Upper lobe of right lung (tissue), 1 donor: ENCODE measurements around the gene HOXB8. TPM values are rescaled to one million over a fixed set of nuclear protein-coding genes. Genes with fewer than 3 reads are reported as not detected.

Experiments used
- ATAC-seq: fragments of 200-7000 bp; cut with Tn5 transposase; one replicate; pipeline ENCODE4 v1.9.1; 2020; ENCODE audit warnings: mild to moderate bottlenecking, moderate library complexity
- DNase-seq: peaks from one replicate; pipeline ENCODE4 v3.0.0-alpha.2; 2020
- H3K27ac ChIP-seq: fragments of 200-600 bp; one replicate; pipeline ENCODE4 v1.8.0; 2022
- H3K27me3 ChIP-seq: fragments of 200-600 bp; one replicate; pipeline ENCODE4 v1.8.0; 2022; ENCODE audit warnings: mild to moderate bottlenecking
- H3K36me3 ChIP-seq: fragments of 200-600 bp; one replicate; pipeline ENCODE4 v1.8.0; 2022
- H3K4me1 ChIP-seq: fragments of 200-600 bp; one replicate; pipeline ENCODE4 v1.8.0; 2022
- H3K4me3 ChIP-seq: fragments of 200-600 bp; one replicate; pipeline ENCODE4 v1.8.0; 2022; ENCODE audit warnings: mild to moderate bottlenecking
- H3K9me3 ChIP-seq: fragments of 200-600 bp; one replicate; pipeline ENCODE4 v1.8.0; 2022
- CTCF ChIP-seq: fragments of 200-600 bp; IDR thresholded peaks from one replicate; pipeline ENCODE4 v1.8.0; 2022; ENCODE audit warnings: antibody characterized with exemption
- intact Hi-C: fragments of 100-400 bp; cut with DNase I; formaldehyde crosslinking; loops from one replicate; pipeline ENCODE4 v1.11.0; 2022
- total RNA-seq: library from RNA; stranded (reverse); fragmentation: NEBNext Ultra II Directional; extraction: Animal tissue kit (Norgen Biotek cat#: 25700); gene quantifications from one replicate; pipeline ENCODE4 v1.2.1, GENCODE V29; 2021
- donor health status: DM: no; HTN: yes; CAD: no; lungs with severe emphysema.

Gene HOXB8
- total RNA-seq, 1 donor from 2014 or later: 1.0 TPM

- intact Hi-C loops: no loop called here
- Histone ChIP-seq H3K27ac (no peak overlapping the region), H3K4me1 (peaks cover 15% of the 10 kb centered on the region), H3K9me3 (no peaks in the 10 kb centered on the region), H3K36me3 (no peaks in the 10 kb centered on the region), H3K4me3 (no peak overlapping the region), H3K27me3 (peaks cover 100% of the 10 kb centered on the region)
- DNase-seq (no peak), ATAC-seq (no peak)
- no peak for TF ChIP-seq CTCF
Measured at GRCh38 chr17:48630009-48630924, 15.2 kb upstream of the HOXB8 start.

GRCh38 chr17:48629411-48629759, 14.3 kb upstream of the HOXB8 start:
- Histone ChIP-seq H3K36me3 (no peaks in the 10 kb centered on the region), H3K27ac (no peak overlapping the region), H3K9me3 (no peaks in the 10 kb centered on the region), H3K27me3 (peaks cover 100% of the 10 kb centered on the region), H3K4me1 (peaks cover 22% of the 10 kb centered on the region), H3K4me3 (no peak overlapping the region)
- intact Hi-C loops: loop anchor here (10.0 kb wide), 1 partner anchor 315 kb away; no protein-coding TSS in a partner anchor
- no peak for ATAC-seq
- TF ChIP-seq CTCF: no peak
- no peak for DNase-seq

- ATAC-seq (no peak), DNase-seq (no peak)
- Histone ChIP-seq H3K9me3 (no peaks in the 10 kb centered on the region), H3K4me1 (peaks cover 22% of the 10 kb centered on the region), H3K27ac (no peak overlapping the region), H3K27me3 (peaks cover 100% of the 10 kb centered on the region), H3K4me3 (no peak overlapping the region), H3K36me3 (no peaks in the 10 kb centered on the region)
- no peak for TF ChIP-seq CTCF
- intact Hi-C loops: loop anchor here (10.0 kb wide), 1 partner anchor 314 kb away; no protein-coding TSS in a partner anchor
Measured at GRCh38 chr17:48628649-48629410, 13.7 kb upstream of the HOXB8 start.

- H3K4me1 ChIP-seq: peaks cover 22% of the 10 kb centered on the region
- H3K27me3 ChIP-seq: peaks cover 100% of the 10 kb centered on the region
- no peak for TF ChIP-seq CTCF
- H3K9me3 ChIP-seq: no peaks in the 10 kb centered on the region
- DNase-seq (no peak), ATAC-seq (no peak)
- H3K4me3 ChIP-seq: no peak overlapping the region
- no peak overlapping the region for H3K27ac ChIP-seq
- intact Hi-C loops: loop anchor here (10.0 kb wide), 1 partner anchor 313 kb away; no protein-coding TSS in a partner anchor
- no peaks in the 10 kb centered on the region for H3K36me3 ChIP-seq
Measured at GRCh38 chr17:48627623-48628521, 12.8 kb upstream of the HOXB8 start.

GRCh38 chr17:48627118-48627597, 12.1 kb upstream of the HOXB8 start:
- TF ChIP-seq CTCF: no peak
- no peak overlapping the region for H3K4me3 ChIP-seq
- H3K27me3 ChIP-seq: peaks cover 100% of the 10 kb centered on the region
- intact Hi-C loops: loop anchor here (10.0 kb wide), 1 partner anchor 312 kb away; no protein-coding TSS in a partner anchor
- DNase-seq (no peak), ATAC-seq (no peak)
- no peak overlapping the region for H3K27ac ChIP-seq
- no peaks in the 10 kb centered on the region for H3K36me3 ChIP-seq
- no peaks in the 10 kb centered on the region for H3K9me3 ChIP-seq
- peaks cover 22% of the 10 kb centered on the region for H3K4me1 ChIP-seq
